ENCODE measurements around the gene RHOT2. TPM values are rescaled to one million over a fixed set of nuclear protein-coding genes. Genes with fewer than 3 reads are reported as not detected.

Gene RHOT2
- total and polyA plus RNA-seq, 2 of the 8 experiments (the other 6 are each of a cell fraction or from before 2014, with no cell fraction given) = 149 to 194 TPM

- Histone ChIP-seq H4K91ac (replicated peaks; ENCODE audit: insufficient read length, low read length) (no peak overlapping the region), H2AK5ac (ENCODE audit: low read depth, low read length) (peak overlapping the region; percentile 11; the same call in 1 of the 2 replicates), H3K36me3 (ENCODE audit: control insufficient read depth in 2 of 4, insufficient read depth in 4 of 4, low read length in 3 of 4) (peaks cover 0 to 21% (median 3%) of the 10 kb centered on the region in 4 experiments; a peak in 4 of 8 replicates), H3K79me1 (ENCODE audit: low read depth, low read length) (no peaks in the 10 kb centered on the region), H3K9ac (replicated peaks in 1 of 4; ENCODE audit: extremely low read depth in 1 of 4, low read depth in 3 of 4, low read length in 3 of 4) (no peak overlapping the region), H2BK5ac (ENCODE audit: low read depth, low read length) (no peak overlapping the region), H3K23ac (ENCODE audit: insufficient read length) (no peak overlapping the region), H3K23me2 (ENCODE audit: low read depth, low read length) (peaks cover 8% of the 10 kb centered on the region; the same call in 1 of the 2 replicates), H3K14ac (ENCODE audit: insufficient read length) (no peak overlapping the region), H3K4ac (replicated peaks; ENCODE audit: insufficient read length, low read depth, low read length) (no peak overlapping the region), H3K4me3 (ENCODE audit: extremely low read depth in 1 of 4, insufficient read depth in 2 of 4, low read depth in 3 of 4, low read length in 4 of 4) (no peak overlapping the region), H4K8ac (ENCODE audit: extremely low read depth, insufficient read depth, low read length) (no peak overlapping the region; the same call in 1 of the 2 replicates), H4K5ac (ENCODE audit: insufficient read length, low read depth, low read length) (no peak overlapping the region), H3K79me2 (ENCODE audit: control insufficient read depth in 1 of 2, insufficient read depth in 2 of 2, low read length in 2 of 2) (peaks cover 0 to 6% of the 10 kb centered on the region in 2 experiments; a peak in 1 of 4 replicates), H3K18ac (ENCODE audit: extremely low read depth, low read length) (no peak overlapping the region), H3K4me2 (ENCODE audit: insufficient read depth in 1 of 2, low read depth in 2 of 2, low read length in 2 of 2) (peak overlapping the region; percentile 11 to 79; a peak in 1 of 4 replicates), H4K20me1 (replicated peaks in 1 of 2; ENCODE audit: control insufficient read depth in 1 of 2, insufficient read depth in 2 of 2, low read length in 2 of 2) (peaks cover 3 to 10% of the 10 kb centered on the region in 2 experiments), H2BK20ac (ENCODE audit: low read length) (no peak overlapping the region), H2BK15ac (ENCODE audit: low read length) (no peak overlapping the region), H3K56ac (replicated peaks; ENCODE audit: insufficient read length, low read depth, low read length) (no peak overlapping the region), H2BK120ac (replicated peaks; ENCODE audit: low read depth, low read length) (no peak overlapping the region), H3K27me3 (replicated peaks in 1 of 4; ENCODE audit: control insufficient read depth in 3 of 4, extremely low read depth in 1 of 4, insufficient read depth in 3 of 4, low read length in 3 of 4) (no peaks in the 10 kb centered on the region), H3K4me1 (replicated peaks in 1 of 4; ENCODE audit: control insufficient read depth in 3 of 4, insufficient read depth in 4 of 4, low read length in 3 of 4) (peaks cover 0 to 29% (median 22%) of the 10 kb centered on the region in 4 experiments; a peak in 6 of 7 replicates), H3K27ac (ENCODE audit: low read depth, low read length) (no peak overlapping the region), H2BK12ac (ENCODE audit: low read depth, low read length) (no peak overlapping the region), H3K9me3 (ENCODE audit: insufficient read depth in 2 of 2, low read depth in 1 of 2, low read length in 1 of 2) (no peaks in the 10 kb centered on the region), H2AFZ (ENCODE audit: low read length) (no peak overlapping the region)
- POLR2A ChIA-PET (ENCODE audit: partially characterized antibody) = interaction anchor here (0.6 to 1.4 kb wide), 6 partner anchors 13 to 232 kb away, joined by 3 to 5 read pairs (median 4); partner anchors contain the start of gene RAB40C
- CTCF ChIA-PET (ENCODE audit: partially characterized antibody) = interaction anchor here (0.7 to 1.9 kb wide), 2 partner anchors 12 to 16 kb away, joined by 3 to 6 read pairs; no protein-coding TSS in a partner anchor
- FAIRE-seq (no peak), DNase-seq (ENCODE audit: low read depth in 1 of 2, low spot score in 2 of 2) (no peak)
- 93 to 100% methylated on average over 1 to 9 of the region's 9 CpGs for WGBS, 2 experiments (ENCODE audit: extremely low coverage in 1 of 2, insufficient coverage in 1 of 2, insufficient read length in 1 of 2, insufficient replicate concordance in 2 of 2, low coverage in 1 of 2, low lambda C conversion rate in 2 of 2, missing lambda C conversion rate in 1 of 2)
- no peak for TF ChIP-seq ATF2 (IDR thresholded peaks at IDR 0.05; ENCODE audit: low read length)
- TF ChIP-seq CEBPB (IDR thresholded peaks at IDR 0.05; ENCODE audit: low read depth, low read length) = no peak
- no peak for TF ChIP-seq CTBP2 (IDR thresholded peaks at IDR 0.05; ENCODE audit: borderline replicate concordance, insufficient read depth, insufficient read length, low read length)
- no peak for TF ChIP-seq SIRT6 (IDR thresholded peaks at IDR 0.05; ENCODE audit: low read length)
- TF ChIP-seq HDAC2 (IDR thresholded peaks at IDR 0.05; ENCODE audit: borderline replicate concordance in 1 of 2, low read depth in 2 of 2, low read length in 2 of 2) = no peak
- no peak for TF ChIP-seq RXRA (IDR thresholded peaks at IDR 0.05; ENCODE audit: insufficient read depth, low read depth, low read length)
- TF ChIP-seq JUND (IDR thresholded peaks at IDR 0.05; ENCODE audit: low read length) = no peak
- no peak for TF ChIP-seq ASH2L (IDR thresholded peaks at IDR 0.05; ENCODE audit: low read length)
- no peak for TF ChIP-seq KDM4A (IDR thresholded peaks at IDR 0.05; ENCODE audit: low read depth, low read length, severe bottlenecking)
- no peak for TF ChIP-seq CHD1 (IDR thresholded peaks at IDR 0.05; ENCODE audit: low read depth, low read length)
- no peak for TF ChIP-seq SIN3A (conservative IDR thresholded peaks at IDR 0.05 in 1 of 2, IDR thresholded peaks at IDR 0.05 in 1 of 2; ENCODE audit: low read depth in 1 of 2, low read length in 2 of 2)
These were observed 36.0 kb upstream of the RHOT2 start for GRCh38 chr16:631808-632358.

Data from H1 (cell line).